Activated CD4-positive, alpha-beta memory T cell treated with anti-CD3 and anti-CD28 coated beads for 36 hours (primary cell): ENCODE measurements around the gene IRF1. TPM values are rescaled to one million over a fixed set of nuclear protein-coding genes. Genes with fewer than 3 reads are reported as not detected.

Source experiments
- CTCF ChIA-PET: fragments of 350-600 bp; sonication (Branson Sonifier 250); formaldehyde crosslinking; loops from one replicate; lab custom pipeline; 2021; ENCODE audit warnings: antibody characterized with exemption, inconsistent platforms; lab: Charles Lee
- POLR2A ChIA-PET: fragments of 350-600 bp; sonication (Branson Sonifier 250); formaldehyde crosslinking; loops from one replicate; lab custom pipeline; 2021; ENCODE audit warnings: antibody characterized with exemption; lab: Charles Lee
- DNase-seq: peaks from one replicate; pipeline ENCODE4 v3.0.0-alpha.2; 2020
- H3K27ac Mint-ChIP-seq: one replicate; pipeline ENCODE4 v1.8.0; 2021; ENCODE audit warnings: mixed read lengths
- H3K27me3 Mint-ChIP-seq: one replicate; pipeline ENCODE4 v1.8.0; 2021; ENCODE audit warnings: mixed read lengths
- H3K36me3 Mint-ChIP-seq: one replicate; pipeline ENCODE4 v1.8.0; 2021; ENCODE audit warnings: mixed read lengths
- H3K4me1 Mint-ChIP-seq: one replicate; pipeline ENCODE4 v1.8.0; 2021; ENCODE audit warnings: low read depth, mixed read lengths
- H3K4me3 Mint-ChIP-seq: one replicate; pipeline ENCODE4 v1.8.0; 2021; ENCODE audit warnings: mild to moderate bottlenecking, mixed read lengths
- H3K9me3 Mint-ChIP-seq: one replicate; pipeline ENCODE4 v1.8.0; 2021; ENCODE audit warnings: mixed read lengths
- intact Hi-C: fragments of 100-400 bp; cut with micrococcal nuclease; formaldehyde crosslinking; loops from one replicate; pipeline ENCODE4 v1.15.1; 2023
- total RNA-seq, 2 experiments: library from RNA; stranded (reverse); gene quantifications; one replicate each; pipeline ENCODE4 v1.2.3, GENCODE V29; 2021

IRF1 gene
- total RNA-seq, 2 experiments from 2014 or later = 104 to 106 TPM

DNA sequence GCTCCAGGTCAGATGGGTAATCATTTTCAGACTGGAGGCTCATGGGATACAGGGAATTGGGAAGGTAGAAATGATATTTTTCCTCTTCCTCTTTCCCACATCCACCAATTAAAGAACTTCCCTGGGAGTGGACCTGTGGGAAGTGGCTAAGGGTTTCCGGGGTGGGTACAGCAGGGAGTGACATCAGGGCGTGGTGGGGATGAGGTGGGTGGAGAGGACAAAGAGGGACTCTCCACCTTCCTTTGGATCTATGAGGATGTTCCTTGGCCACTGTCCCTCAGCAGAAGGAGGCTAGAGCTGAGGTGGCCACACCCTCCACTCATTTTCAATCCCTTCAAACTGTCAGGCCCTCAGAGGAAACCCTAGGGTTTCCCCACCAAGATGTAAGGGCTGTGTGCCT, 54.7 kb downstream of the IRF1 start:
- H3K4me3 Mint-ChIP-seq = no peak overlapping the region
- ChIA-PET CTCF (interaction anchor here (1.2 to 3.4 kb wide), 3 partner anchors 11 to 65 kb away, joined by 4 to 11 read pairs (median 4); no protein-coding TSS in a partner anchor), POLR2A (interaction anchor here (2.0 to 4.8 kb wide), 2 partner anchors 9 to 30 kb away, joined by 7 to 37 read pairs; no protein-coding TSS in a partner anchor)
- H3K36me3 Mint-ChIP-seq = peaks cover 10% of the 10 kb centered on the region
- peak overlapping the region; percentile 20 for H3K27ac Mint-ChIP-seq
- peaks cover 82% of the 10 kb centered on the region for H3K4me1 Mint-ChIP-seq
- intact Hi-C loops = no loop called here
- no peak for DNase-seq
- H3K27me3 Mint-ChIP-seq = no peaks in the 10 kb centered on the region
- H3K9me3 Mint-ChIP-seq = no peaks in the 10 kb centered on the region

DNA sequence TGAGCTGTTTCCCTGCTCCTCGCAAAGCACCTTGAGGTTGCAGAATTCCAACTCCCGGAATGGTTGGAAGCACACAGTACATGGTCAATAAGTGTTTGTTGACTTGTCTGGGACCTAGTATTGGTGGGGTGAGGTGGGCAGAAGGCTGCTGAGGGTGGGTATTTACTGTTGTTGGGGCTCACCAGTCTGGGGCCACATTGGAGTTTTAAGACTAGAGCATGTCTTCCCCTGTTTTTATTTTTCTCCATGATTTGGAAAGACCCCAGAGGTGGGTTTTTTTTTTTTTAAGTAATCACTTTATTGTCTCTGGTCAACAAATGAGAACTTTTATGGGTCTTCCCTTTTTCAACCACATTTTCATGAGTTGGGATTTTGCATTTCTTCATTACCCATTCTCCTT, 55.1 kb downstream of the IRF1 start:
- Mint-ChIP-seq H3K36me3 (peaks cover 8% of the 10 kb centered on the region), H3K9me3 (no peaks in the 10 kb centered on the region), H3K4me3 (no peak overlapping the region), H3K27me3 (no peaks in the 10 kb centered on the region), H3K27ac (peak overlapping the region; percentile 44), H3K4me1 (peaks cover 84% of the 10 kb centered on the region)
- no peak for DNase-seq
- POLR2A ChIA-PET = interaction anchor here (2.0 to 4.8 kb wide), 2 partner anchors 9 to 31 kb away, joined by 7 to 37 read pairs; no protein-coding TSS in a partner anchor
- intact Hi-C loops = no loop called here
- CTCF ChIA-PET = interaction anchor here (1.2 to 3.4 kb wide), 2 partner anchors 12 to 29 kb away, joined by 4 to 11 read pairs; no protein-coding TSS in a partner anchor

DNA sequence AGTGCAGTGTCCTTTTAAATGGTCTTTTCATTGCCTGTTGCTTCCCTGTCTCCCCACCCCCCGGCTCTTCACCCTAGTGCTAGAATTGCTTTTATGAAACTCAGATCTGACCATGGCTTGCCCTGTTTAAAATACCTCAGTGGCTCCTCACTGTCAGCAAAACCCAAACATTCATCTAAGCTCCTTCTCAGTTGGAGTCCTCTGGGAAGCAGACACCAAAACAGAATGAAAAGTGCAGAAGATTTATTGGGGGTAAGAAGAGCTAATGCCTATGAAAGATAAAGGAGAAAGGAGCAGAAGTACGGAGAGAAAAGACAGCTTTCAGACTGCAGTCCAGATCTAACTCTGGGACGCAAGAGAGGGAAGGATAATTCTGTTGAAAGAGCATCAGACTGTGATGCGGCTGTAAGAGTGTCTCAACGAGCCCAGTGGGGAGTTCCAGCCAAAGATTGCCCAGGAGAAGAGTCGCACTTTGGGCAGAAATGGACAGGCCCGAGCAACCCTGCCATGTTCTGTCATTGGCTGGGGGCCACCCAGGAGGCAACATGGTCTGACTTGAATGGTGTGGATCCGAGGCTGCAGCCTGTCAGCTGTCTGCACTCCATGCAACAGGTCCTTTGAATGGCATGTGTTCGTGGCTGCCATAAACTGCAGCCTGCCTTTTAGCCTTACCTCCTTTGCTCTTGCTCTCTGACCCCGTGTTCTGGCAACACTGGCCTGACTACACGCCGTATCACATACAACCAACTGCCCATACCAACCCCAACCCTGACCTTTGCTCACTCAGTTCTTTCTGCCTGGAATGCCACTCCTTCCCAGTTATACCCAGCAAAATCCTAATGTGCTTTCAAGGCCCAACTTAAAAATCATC, 55.9 kb downstream of the IRF1 start:
- H3K9me3 Mint-ChIP-seq = no peaks in the 10 kb centered on the region
- H3K4me3 Mint-ChIP-seq = no peak overlapping the region
- peaks cover 88% of the 10 kb centered on the region for H3K4me1 Mint-ChIP-seq
- H3K36me3 Mint-ChIP-seq = peaks cover 10% of the 10 kb centered on the region
- intact Hi-C loops = no loop called here
- CTCF ChIA-PET = interaction anchor here (0.7 to 3.4 kb wide), 2 partner anchors 30 to 380 kb away, joined by 3 to 11 read pairs; no protein-coding TSS in a partner anchor
- H3K27me3 Mint-ChIP-seq = no peaks in the 10 kb centered on the region
- POLR2A ChIA-PET = no interaction called here
- no peak for DNase-seq
- peak overlapping the region; percentile 44 for H3K27ac Mint-ChIP-seq

DNA sequence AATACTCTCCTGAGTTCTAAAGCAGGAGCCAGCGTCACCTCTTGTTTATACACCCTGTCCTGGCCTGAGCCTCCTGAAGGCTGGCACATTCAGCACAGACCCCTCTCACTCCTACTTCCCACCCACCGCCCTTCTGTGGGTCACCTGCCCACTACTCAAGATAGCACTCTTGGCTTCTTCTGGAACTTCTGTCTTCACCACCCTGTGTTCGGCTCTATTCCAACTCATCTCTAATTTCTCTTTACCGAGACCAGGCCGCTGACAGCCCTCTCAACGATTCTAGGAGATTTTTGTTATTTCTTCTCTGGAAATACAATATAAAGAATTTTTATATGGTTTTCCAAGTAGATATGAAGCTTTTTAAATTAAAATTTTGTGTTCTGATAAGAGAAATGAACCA, 57.4 kb downstream of the IRF1 start:
- Mint-ChIP-seq H3K9me3 (no peaks in the 10 kb centered on the region), H3K4me1 (peaks cover 89% of the 10 kb centered on the region), H3K27me3 (no peaks in the 10 kb centered on the region), H3K27ac (peak overlapping the region; percentile 98), H3K4me3 (no peak overlapping the region), H3K36me3 (peaks cover 10% of the 10 kb centered on the region)
- intact Hi-C loops = no loop called here
- no peak for DNase-seq
- CTCF ChIA-PET = no interaction called here
- POLR2A ChIA-PET = no interaction called here

DNA sequence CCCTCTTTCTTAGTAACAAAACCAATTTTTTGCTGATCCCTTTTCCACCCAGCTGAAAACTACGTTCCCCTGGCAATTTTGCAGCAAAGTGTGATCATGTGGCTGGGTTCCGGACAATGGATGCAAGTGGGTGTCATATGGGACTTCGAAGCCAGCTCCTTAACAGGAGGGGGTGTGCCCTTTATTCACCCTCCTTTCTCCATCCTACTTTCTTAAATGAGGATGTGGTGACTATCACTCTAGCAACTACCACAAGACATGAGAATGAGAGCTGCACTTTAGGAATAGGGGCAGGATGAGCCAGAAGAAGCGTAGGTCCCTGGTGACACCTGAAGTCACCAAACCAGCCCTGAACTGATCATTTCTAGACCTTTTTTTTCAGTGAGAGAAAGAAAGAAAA, 58.9 kb downstream of the IRF1 start:
- ChIA-PET CTCF (interaction anchor here (1.2 to 3.6 kb wide), 2 partner anchors 11 to 20 kb away, joined by 3 to 13 read pairs; no protein-coding TSS in a partner anchor), POLR2A (interaction anchor here (1.4 to 11.3 kb wide), 6 partner anchors 11 to 53 kb away, joined by 4 to 361 read pairs (median 5); partner anchors contain the start of gene IRF1)
- Mint-ChIP-seq H3K27me3 (no peaks in the 10 kb centered on the region), H3K4me1 (peaks cover 89% of the 10 kb centered on the region), H3K9me3 (no peaks in the 10 kb centered on the region), H3K27ac (peak overlapping the region; percentile 98), H3K4me3 (no peak overlapping the region), H3K36me3 (peaks cover 10% of the 10 kb centered on the region)
- no peak for DNase-seq
- intact Hi-C loops = no loop called here

Other genes starting within 250 kb of the IRF1 start
- not detected for gene PDLIM4, start 233.1 kb downstream of the IRF1 start, total RNA-seq
- gene SLC22A4, start 196.4 kb downstream of the IRF1 start, total RNA-seq = 1 to 10 TPM; 1.3 to 1.5 TPM
- 1 to 10 TPM; 2.8 to 3.6 TPM for gene SLC22A5, start 121.1 kb downstream of the IRF1 start, total RNA-seq
- 1 to 10 TPM; 4.1 to 5.0 TPM for gene IL5, start 52.7 kb upstream of the IRF1 start, total RNA-seq
- gene RAD50, start 66.2 kb upstream of the IRF1 start, total RNA-seq = 10 to 100 TPM; 44.6 to 47.6 TPM
- 10 to 100 TPM; 13.0 to 14.9 TPM for gene IL13, start 167.4 kb upstream of the IRF1 start, total RNA-seq
- 1 to 10 TPM; 6.4 to 6.8 TPM for gene IL4, start 183.2 kb upstream of the IRF1 start, total RNA-seq
- 10 to 100 TPM; 12.1 to 16.1 TPM for gene KIF3A, start 246.8 kb upstream of the IRF1 start, total RNA-seq